Osteoblast (primary cell): Measurements from ENCODE around the gene POU2AF3. TPM values are rescaled to one million over a fixed set of nuclear protein-coding genes. Genes with fewer than 3 reads are reported as not detected.

Source experiments
- DNase-seq: peaks from one replicate; pipeline ENCODE4 v3.0.0; 2011; ENCODE audit warnings: low spot score, mixed read lengths; ENCODE audit not compliant: insufficient read length; ENCODE audit errors: missing footprints
- H2AFZ ChIP-seq: 2 replicates; pipeline ENCODE4 v1.6.0; 2011; ENCODE audit warnings: mild to moderate bottlenecking, low read length
- H3K27ac ChIP-seq: 2 replicates; pipeline ENCODE4 v1.5.1; 2011; ENCODE audit warnings: mild to moderate bottlenecking, low read depth, low read length, moderate library complexity
- H3K27me3 ChIP-seq: 2 replicates; pipeline ENCODE4 v1.6.0; 2012; ENCODE audit warnings: mild to moderate bottlenecking, control low read depth, inconsistent platforms, low read length, moderate library complexity; ENCODE audit not compliant: insufficient read depth
- H3K36me3 ChIP-seq: 2 replicates; pipeline ENCODE4 v1.5.1; 2011; ENCODE audit warnings: mild to moderate bottlenecking, low read length, control low read depth, moderate library complexity; ENCODE audit not compliant: insufficient read depth
- H3K4me1 ChIP-seq: 2 replicates; pipeline ENCODE4 v1.5.1; 2011; ENCODE audit warnings: mild to moderate bottlenecking, low read length, control low read depth, moderate library complexity; ENCODE audit not compliant: insufficient read depth
- H3K4me2 ChIP-seq: 2 replicates; pipeline ENCODE4 v1.6.0; 2011; ENCODE audit warnings: mild to moderate bottlenecking, low read length; ENCODE audit not compliant: insufficient read depth
- H3K4me3 ChIP-seq: fragments of 200-600 bp; sonication (generic); 3 replicates; pipeline ENCODE4 v1.5.1; 2012; ENCODE audit warnings: mild to moderate bottlenecking, low read length, inconsistent platforms; ENCODE audit not compliant: insufficient read depth
- H3K79me2 ChIP-seq: 2 replicates; pipeline ENCODE4 v1.6.0; 2012; ENCODE audit warnings: mild to moderate bottlenecking, low read length, control low read depth, inconsistent platforms; ENCODE audit not compliant: insufficient read depth
- H3K9me3 ChIP-seq: 2 replicates; pipeline ENCODE4 v1.5.1; 2011; ENCODE audit warnings: low read depth, low read length, control low read depth
- H4K20me1 ChIP-seq: 2 replicates; pipeline ENCODE4 v1.6.0; 2012; ENCODE audit warnings: mild to moderate bottlenecking, low read length, control low read depth; ENCODE audit not compliant: insufficient read depth
- CTCF ChIP-seq: IDR thresholded peaks from 2 replicates; pipeline ENCODE4 v1.5.1; 2011; ENCODE audit warnings: mild to moderate bottlenecking, low read depth, low read length, moderate library complexity; ENCODE audit errors: extremely low read depth
- total RNA-seq: library from RNA; depleted of rRNA; stranded (reverse); fragments of >200 nt; gene quantifications from 2 replicates; pipeline ENCODE4 v1.2.3, GENCODE V29; 2012

The POU2AF3 gene
- total RNA-seq, 1 donor, result 0.36 TPM

GRCh38 chr11:111330234-111330893 is 32.0 kb downstream of the POU2AF3 start:
- no peak for DNase-seq
- no peaks in the 10 kb centered on the region for H3K36me3 ChIP-seq
- no peak for TF ChIP-seq CTCF
- H3K9me3 ChIP-seq, result no peaks in the 10 kb centered on the region
- no peak overlapping the region for H3K4me3 ChIP-seq
- no peak overlapping the region for H3K27ac ChIP-seq
- H3K27me3 ChIP-seq, result no peaks in the 10 kb centered on the region
- no peak overlapping the region for H2AFZ ChIP-seq
- H3K79me2 ChIP-seq, result no peaks in the 10 kb centered on the region
- H3K4me2 ChIP-seq, result no peak overlapping the region
- no peaks in the 10 kb centered on the region for H4K20me1 ChIP-seq
- peaks cover 7% of the 10 kb centered on the region for H3K4me1 ChIP-seq

- Histone ChIP-seq H4K20me1 (no peaks in the 10 kb centered on the region), H3K9me3 (no peaks in the 10 kb centered on the region), H3K27ac (peak overlapping the region; percentile 11), H3K4me2 (no peak overlapping the region), H2AFZ (peak overlapping the region; percentile 45), H3K27me3 (no peaks in the 10 kb centered on the region), H3K4me3 (no peak overlapping the region), H3K4me1 (peaks cover 10% of the 10 kb centered on the region), H3K79me2 (no peaks in the 10 kb centered on the region), H3K36me3 (no peaks in the 10 kb centered on the region)
- TF ChIP-seq CTCF, result no peak
- no peak for DNase-seq
Measured at GRCh38 chr11:111331711-111332479, 33.5 kb downstream of the POU2AF3 start.

- Histone ChIP-seq H4K20me1 (no peaks in the 10 kb centered on the region), H3K9me3 (no peaks in the 10 kb centered on the region), H3K27me3 (no peaks in the 10 kb centered on the region), H3K36me3 (no peaks in the 10 kb centered on the region), H3K79me2 (no peaks in the 10 kb centered on the region), H3K27ac (no peak overlapping the region), H3K4me2 (no peak overlapping the region), H3K4me3 (no peak overlapping the region), H2AFZ (no peak overlapping the region), H3K4me1 (peaks cover 12% of the 10 kb centered on the region)
- DNase-seq, result no peak
- no peak for TF ChIP-seq CTCF
Measured at GRCh38 chr11:111334532-111335502, 36.5 kb downstream of the POU2AF3 start.
